Measurements from ENCODE around the gene COMT. TPM values are rescaled to one million over a fixed set of nuclear protein-coding genes. Genes with fewer than 3 reads are reported as not detected.

Gene COMT
- total RNA-seq, 4 donors from 2014 or later, result 105 to 235 (median 208) TPM

GRCh38 chr22:19955241-19956128 lies 13.9 kb downstream of the COMT start:
- Histone ChIP-seq H3K4me1 (peaks cover 0 to 69% (median 26%) of the 10 kb centered on the region in 3 donors), H3K27me3 (no peaks in the 10 kb centered on the region), H3K27ac (peak overlapping the region in 3 of 4 donors; percentile 37 to 78 (median 43)), H3K36me3 (no peaks in the 10 kb centered on the region), H3K4me3 (no peak overlapping the region), H3K9me3 (no peaks in the 10 kb centered on the region)
- no peak for ATAC-seq
- TF ChIP-seq POLR2A (IDR thresholded peaks at IDR 0.05), result no peak
- TF ChIP-seq CTCF (IDR thresholded peaks at IDR 0.05), result no peak
- TF ChIP-seq EP300 (IDR thresholded peaks at IDR 0.05), result no peak
- TF ChIP-seq POLR2AphosphoS5 (IDR thresholded peaks at IDR 0.05), result no peak
- WGBS, 2 donors (ENCODE audit: low coverage in 1 of 2), result 79% methylated on average over 2 of the region's 19 CpGs; no CpG with 5 or more reads in 1 of the 2 donors

GRCh38 chr22:19957445-19957844 lies 15.9 kb downstream of the COMT start:
- H3K9me3 ChIP-seq, result no peaks in the 10 kb centered on the region
- WGBS, 2 donors (ENCODE audit: low coverage in 1 of 2), result 83 to 94% methylated on average over 5 to 8 of the region's 9 CpGs
- peak overlapping the region in 1 of 4 donors; percentile 4 for H3K27ac ChIP-seq
- peaks cover 0 to 75% (median 29%) of the 10 kb centered on the region in 3 donors for H3K4me1 ChIP-seq
- no peaks in the 10 kb centered on the region for H3K27me3 ChIP-seq
- no peak for ATAC-seq
- no peak overlapping the region for H3K4me3 ChIP-seq
- no peak for TF ChIP-seq POLR2A (IDR thresholded peaks at IDR 0.05)
- no peak for TF ChIP-seq CTCF (IDR thresholded peaks at IDR 0.05)
- no peak for TF ChIP-seq EP300 (IDR thresholded peaks at IDR 0.05)
- no peak for TF ChIP-seq POLR2AphosphoS5 (IDR thresholded peaks at IDR 0.05)
- H3K36me3 ChIP-seq, result no peaks in the 10 kb centered on the region

- Histone ChIP-seq H3K27me3 (no peaks in the 10 kb centered on the region), H3K4me1 (peaks cover 0 to 75% (median 31%) of the 10 kb centered on the region in 3 donors), H3K4me3 (peak overlapping the region in 1 of 2 donors; percentile 44), H3K36me3 (peaks cover 0 to 8% of the 10 kb centered on the region in 2 donors), H3K9me3 (no peaks in the 10 kb centered on the region), H3K27ac (peak overlapping the region in 3 of 4 donors; percentile 71 to 82 (median 75))
- 60 to 67% methylated on average over 8 to 17 of the region's 19 CpGs for WGBS, 2 donors (ENCODE audit: low coverage in 1 of 2)
- peak; percentile 32 for ATAC-seq
- TF ChIP-seq POLR2AphosphoS5 (IDR thresholded peaks at IDR 0.05) (no peak), CTCF (IDR thresholded peaks at IDR 0.05) (no peak), POLR2A (IDR thresholded peaks at IDR 0.05) (no peak), EP300 (IDR thresholded peaks at IDR 0.05) (no peak)
Measured at GRCh38 chr22:19958083-19959042, 16.8 kb downstream of the COMT start.

GRCh38 chr22:19959043-19959586 lies 17.5 kb downstream of the COMT start:
- TF ChIP-seq POLR2AphosphoS5 (IDR thresholded peaks at IDR 0.05) (peak; percentile 62), POLR2A (IDR thresholded peaks at IDR 0.05) (no peak)
- 20 to 41% methylated on average over 1 to 4 of the region's 30 CpGs for WGBS, 2 donors (ENCODE audit: low coverage in 1 of 2)

More at GRCh38 chr22:19959043-19959586, 17.5 kb downstream of the COMT start:
- Histone ChIP-seq H3K27ac (peak overlapping the region in 3 of 4 donors; percentile 71 to 82 (median 75)), H3K36me3 (peaks cover 0 to 16% of the 10 kb centered on the region in 2 donors), H3K4me1 (peaks cover 0 to 68% (median 27%) of the 10 kb centered on the region in 3 donors), H3K27me3 (no peaks in the 10 kb centered on the region), H3K9me3 (no peaks in the 10 kb centered on the region), H3K4me3 (peak overlapping the region in 1 of 2 donors; percentile 44)
- peak; percentile 82 for ATAC-seq
